Measurements from ENCODE around the gene LPAR5.
A peak's percentile ranks its signal among the peaks of the same experiment; 100 is the strongest.

LPAR5 gene

DNA sequence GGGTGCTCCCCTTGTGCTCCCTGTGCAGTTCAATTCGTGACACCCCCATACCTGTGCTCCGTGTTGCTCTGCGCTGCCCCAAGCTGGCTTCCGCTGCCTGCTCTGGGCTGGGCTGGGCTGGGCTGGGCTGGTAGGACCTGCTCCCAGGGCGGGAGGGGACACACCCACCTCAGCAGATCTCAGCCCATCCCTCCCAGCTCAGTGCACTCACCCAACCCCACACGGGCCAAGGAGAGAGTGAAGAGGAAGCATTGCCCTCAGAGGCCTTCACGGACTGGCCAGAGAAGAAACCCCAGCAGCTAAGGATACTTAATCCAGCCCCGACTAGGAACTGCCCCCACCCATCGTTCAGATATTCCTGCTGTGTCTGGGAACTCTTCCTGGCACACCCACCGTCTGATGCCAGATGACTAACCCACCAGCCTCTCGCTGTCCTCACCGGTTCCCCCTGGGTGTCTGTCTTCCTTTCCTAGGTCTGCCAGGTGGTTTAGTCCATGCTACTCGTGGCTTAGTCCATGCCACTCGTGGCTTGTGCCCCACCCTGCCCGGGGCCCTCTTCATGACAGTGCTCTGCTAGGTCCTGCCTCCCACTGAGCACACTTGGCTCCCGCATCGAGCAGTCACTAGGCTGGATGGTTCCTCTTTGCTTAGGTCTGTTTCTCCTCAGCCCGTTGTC, at the start of gene LPAR5 (continued):
- TF ChIP-seq ZBTB11 (tag by site-specific recombination; conservative IDR thresholded peaks at IDR 0.05; ENCODE audit: low read depth) (no peak), ZNF518A (tag by site-specific recombination; conservative IDR thresholded peaks at IDR 0.05; ENCODE audit: low read depth) (no peak), ZNF791 (tag by site-specific recombination; IDR thresholded peaks at IDR 0.05) (no peak), ZNF792 (tag by site-specific recombination; IDR thresholded peaks at IDR 0.05) (no peak), ZNF530 (tag by site-specific recombination; IDR thresholded peaks at IDR 0.05; ENCODE audit: low read depth) (no peak), ZNF266 (tag by site-specific recombination; IDR thresholded peaks at IDR 0.05; ENCODE audit: low read depth) (no peak), SP2 (tag by site-specific recombination; IDR thresholded peaks at IDR 0.05) (peak; percentile 52), ZNF626 (tag by site-specific recombination; IDR thresholded peaks at IDR 0.05) (no peak), KLF10 (tag by site-specific recombination; IDR thresholded peaks at IDR 0.05) (peak; percentile 65; the same call in 1 of the 2 replicates), ZNF311 (tag by site-specific recombination; IDR thresholded peaks at IDR 0.05; ENCODE audit: borderline replicate concordance) (no peak), INSM2 (tag by site-specific recombination; IDR thresholded peaks at IDR 0.05) (no peak), ZBTB21 (tag by site-specific recombination; IDR thresholded peaks at IDR 0.05) (no peak), ZNF76 (tag by site-specific recombination; IDR thresholded peaks at IDR 0.05; ENCODE audit: borderline replicate concordance, low read depth) (no peak), HOXC10 (CRISPR knock-in tag; IDR thresholded peaks at IDR 0.05) (no peak), ZSCAN5A (tag by site-specific recombination; IDR thresholded peaks at IDR 0.05) (no peak), ZNF473 (tag by site-specific recombination; IDR thresholded peaks at IDR 0.05) (no peak), ZNF404 (tag by site-specific recombination; IDR thresholded peaks at IDR 0.05) (no peak), ZNF830 (tag by site-specific recombination; IDR thresholded peaks at IDR 0.05; ENCODE audit: low read depth) (no peak), KLF16 (tag by site-specific recombination; IDR thresholded peaks at IDR 0.05) (no peak), ZNF768 (tag by site-specific recombination; IDR thresholded peaks at IDR 0.05) (no peak), ZNF239 (tag by site-specific recombination; IDR thresholded peaks at IDR 0.05) (no peak), ZBTB7A (tag by site-specific recombination; IDR thresholded peaks at IDR 0.05; ENCODE audit: low read depth) (no peak), ZNF335 (tag by site-specific recombination; conservative IDR thresholded peaks at IDR 0.05) (no peak), ZBTB17 (tag by site-specific recombination; IDR thresholded peaks at IDR 0.05) (peak; percentile 92)
- TF ChIP-seq, protein P1, sequence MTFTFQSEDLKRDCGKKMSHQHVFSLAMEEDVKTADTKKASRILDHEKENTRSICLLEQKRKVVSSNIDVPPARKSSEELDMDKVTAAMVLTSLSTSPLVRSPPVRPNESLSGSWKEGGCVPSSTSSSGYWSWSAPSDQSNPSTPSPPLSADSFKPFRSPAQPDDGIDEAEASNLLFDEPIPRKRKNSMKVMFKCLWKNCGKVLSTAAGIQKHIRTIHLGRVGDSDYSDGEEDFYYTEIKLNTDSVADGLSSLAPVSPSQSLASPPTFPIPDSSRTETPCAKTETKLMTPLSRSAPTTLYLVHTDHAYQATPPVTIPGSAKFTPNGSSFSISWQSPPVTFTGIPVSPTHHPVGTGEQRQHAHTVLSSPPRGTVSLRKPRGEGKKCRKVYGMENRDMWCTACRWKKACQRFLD (tag by site-specific recombination; IDR thresholded peaks at IDR 0.05): no peak
